ENCODE data around the gene CSTPP1.
"Not testable (repeated sequence)": the region's sequence is repeated elsewhere in the genome, so short reads cannot be mapped to it uniquely, and the experiment has no call there.

DNA sequence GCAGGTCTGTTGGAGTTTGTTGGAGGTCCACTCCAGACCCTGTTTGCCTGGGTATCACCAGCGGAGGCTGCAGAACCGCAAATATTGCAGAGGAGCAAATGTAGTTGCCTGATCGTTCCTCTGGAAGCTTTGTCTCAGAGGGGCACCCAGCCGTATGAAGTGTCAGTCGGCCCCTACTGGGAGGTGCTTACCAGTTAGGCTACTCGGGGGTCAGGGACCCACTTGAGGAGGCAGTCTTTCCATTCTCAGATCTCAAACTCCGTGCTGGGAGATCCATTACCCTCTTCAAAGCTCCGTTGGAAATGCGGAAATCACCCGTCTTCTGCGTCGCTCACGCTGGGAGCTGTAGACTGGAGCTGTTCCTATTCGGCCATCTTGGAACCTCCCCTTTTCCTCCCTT lies 61.2 kb downstream of the CSTPP1 start:
- TF ChIP-seq, protein P1, sequence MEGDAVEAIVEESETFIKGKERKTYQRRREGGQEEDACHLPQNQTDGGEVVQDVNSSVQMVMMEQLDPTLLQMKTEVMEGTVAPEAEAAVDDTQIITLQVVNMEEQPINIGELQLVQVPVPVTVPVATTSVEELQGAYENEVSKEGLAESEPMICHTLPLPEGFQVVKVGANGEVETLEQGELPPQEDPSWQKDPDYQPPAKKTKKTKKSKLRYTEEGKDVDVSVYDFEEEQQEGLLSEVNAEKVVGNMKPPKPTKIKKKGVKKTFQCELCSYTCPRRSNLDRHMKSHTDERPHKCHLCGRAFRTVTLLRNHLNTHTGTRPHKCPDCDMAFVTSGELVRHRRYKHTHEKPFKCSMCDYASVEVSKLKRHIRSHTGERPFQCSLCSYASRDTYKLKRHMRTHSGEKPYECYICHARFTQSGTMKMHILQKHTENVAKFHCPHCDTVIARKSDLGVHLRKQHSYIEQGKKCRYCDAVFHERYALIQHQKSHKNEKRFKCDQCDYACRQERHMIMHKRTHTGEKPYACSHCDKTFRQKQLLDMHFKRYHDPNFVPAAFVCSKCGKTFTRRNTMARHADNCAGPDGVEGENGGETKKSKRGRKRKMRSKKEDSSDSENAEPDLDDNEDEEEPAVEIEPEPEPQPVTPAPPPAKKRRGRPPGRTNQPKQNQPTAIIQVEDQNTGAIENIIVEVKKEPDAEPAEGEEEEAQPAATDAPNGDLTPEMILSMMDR (IDR thresholded peaks at IDR 0.05): not testable (repeated sequence)
- not testable (repeated sequence) for TF ChIP-seq POLR2A (IDR thresholded peaks at IDR 0.05)

Data from right lobe of liver (tissue), 4 donors.